Measurements from ENCODE around the gene CLCN7. TPM values are rescaled to one million over a fixed set of nuclear protein-coding genes. Genes with fewer than 3 reads are reported as not detected.
A peak's percentile ranks its signal among the peaks of the same experiment; 100 is the strongest.

CLCN7 gene
- polyA plus RNA-seq, 3 donors = 37.4 to 249 (median 56.5) TPM

- Histone ChIP-seq H3K36me3 (replicated peaks in 1 of 2; ENCODE audit: control insufficient read depth in 1 of 2, insufficient read depth in 2 of 2, low read length in 2 of 2) (no peaks in the 10 kb centered on the region), H2AFZ (ENCODE audit: insufficient read depth, low read depth, low read length, poor library complexity, severe bottlenecking) (no peak within 1 kb of the TSS), H3K4me3 (replicated peaks in 1 of 3; ENCODE audit: low read depth in 2 of 3, low read length in 3 of 3) (no peak within 1 kb of the TSS), H4K20me1 (ENCODE audit: insufficient read depth, low read length) (no peaks in the 10 kb centered on the region), H3K9me3 (replicated peaks in 1 of 2; ENCODE audit: control insufficient read depth in 1 of 2, insufficient read depth in 1 of 2, low read length in 2 of 2) (no peaks in the 10 kb centered on the region), H3K4me2 (replicated peaks; ENCODE audit: extremely low read depth, low read length, poor library complexity, severe bottlenecking) (no peak within 1 kb of the TSS), H3K27me3 (ENCODE audit: control insufficient read depth in 2 of 2, insufficient read depth in 2 of 2, low read length in 2 of 2) (peaks cover 0 to 30% of the 10 kb centered on the region in 2 donors), H3K9ac (ENCODE audit: insufficient read depth, low read length, poor library complexity, severe bottlenecking) (no peak within 1 kb of the TSS), H3K4me1 (ENCODE audit: control insufficient read depth in 1 of 2, insufficient read depth in 2 of 2, low read length in 2 of 2) (peaks cover 5 to 21% of the 10 kb centered on the region in 2 donors), H3K79me2 (ENCODE audit: insufficient read depth, low read length) (no peaks in the 10 kb centered on the region), H3K27ac (ENCODE audit: low read depth in 1 of 2, low read length in 2 of 2) (no peak within 1 kb of the TSS)
- Mint-ChIP-seq H3K36me3 (peaks cover 0 to 6% of the 10 kb centered on the region in 2 donors), H3K4me3 (peak within 1 kb of the TSS in 1 of 2 donors; percentile 12), H3K9me3 (peaks cover 0 to 2% (median 0%) of the 10 kb centered on the region in 7 donors), H3K4me1 (peaks cover 3% of the 10 kb centered on the region), H3K27me3 (ENCODE audit: low read depth in 3 of 3) (peaks cover 7 to 39% (median 7%) of the 10 kb centered on the region in 3 donors), H3K27ac (peak within 1 kb of the TSS in 2 of 7 donors; percentile 30 to 33)
- DNase-seq = no peak
- WGBS (ENCODE audit: insufficient coverage) = 70% methylated on average over 33 of the region's 35 CpGs
- intact Hi-C loops (cut with micrococcal nuclease) = no loop called here
- TF ChIP-seq, protein P1, sequence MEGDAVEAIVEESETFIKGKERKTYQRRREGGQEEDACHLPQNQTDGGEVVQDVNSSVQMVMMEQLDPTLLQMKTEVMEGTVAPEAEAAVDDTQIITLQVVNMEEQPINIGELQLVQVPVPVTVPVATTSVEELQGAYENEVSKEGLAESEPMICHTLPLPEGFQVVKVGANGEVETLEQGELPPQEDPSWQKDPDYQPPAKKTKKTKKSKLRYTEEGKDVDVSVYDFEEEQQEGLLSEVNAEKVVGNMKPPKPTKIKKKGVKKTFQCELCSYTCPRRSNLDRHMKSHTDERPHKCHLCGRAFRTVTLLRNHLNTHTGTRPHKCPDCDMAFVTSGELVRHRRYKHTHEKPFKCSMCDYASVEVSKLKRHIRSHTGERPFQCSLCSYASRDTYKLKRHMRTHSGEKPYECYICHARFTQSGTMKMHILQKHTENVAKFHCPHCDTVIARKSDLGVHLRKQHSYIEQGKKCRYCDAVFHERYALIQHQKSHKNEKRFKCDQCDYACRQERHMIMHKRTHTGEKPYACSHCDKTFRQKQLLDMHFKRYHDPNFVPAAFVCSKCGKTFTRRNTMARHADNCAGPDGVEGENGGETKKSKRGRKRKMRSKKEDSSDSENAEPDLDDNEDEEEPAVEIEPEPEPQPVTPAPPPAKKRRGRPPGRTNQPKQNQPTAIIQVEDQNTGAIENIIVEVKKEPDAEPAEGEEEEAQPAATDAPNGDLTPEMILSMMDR (IDR thresholded peaks at IDR 0.05) = no peak
Observed at GRCh38 chr16:1430759-1431496, 43.9 kb downstream of the CLCN7 start, which contains the start of gene PERCC1. PERCC1 (plus strand) TSS chr16:1431078; CDS start chr16:1432594, 1,516 bp downstream.

DNA sequence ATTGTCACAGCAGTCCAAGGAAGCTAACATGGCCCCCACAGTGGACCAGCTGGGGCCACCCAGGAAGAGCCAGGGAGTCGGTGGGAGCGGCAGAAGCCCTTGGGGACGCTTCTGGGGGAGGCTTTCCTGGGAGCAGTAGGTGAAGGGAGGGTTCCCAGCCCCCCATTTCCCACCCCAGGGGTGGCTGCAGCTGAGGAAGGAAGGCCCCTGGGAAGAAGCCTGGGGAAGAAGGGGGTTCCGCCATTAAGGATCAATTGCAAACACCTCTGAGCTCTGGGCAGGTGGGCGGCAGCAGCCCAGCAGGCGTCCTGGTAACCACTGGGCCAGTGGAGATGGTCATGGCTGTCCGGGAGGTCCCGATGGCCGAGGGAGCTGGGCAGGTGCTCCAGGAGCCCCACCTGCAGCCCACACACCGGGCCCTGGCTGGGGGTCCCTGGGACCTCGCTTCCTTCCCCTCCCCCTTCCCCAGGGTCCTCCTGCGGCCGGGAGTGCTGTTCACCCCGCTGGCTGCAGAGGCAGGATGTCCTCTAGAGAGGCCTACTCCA is 44.5 kb downstream of the CLCN7 start:
- intact Hi-C loops (cut with micrococcal nuclease) = no loop called here
- H3K36me3 ChIP-seq (replicated peaks in 1 of 2; ENCODE audit: control insufficient read depth in 1 of 2, insufficient read depth in 2 of 2, low read length in 2 of 2) = no peaks in the 10 kb centered on the region
- H3K27ac ChIP-seq (ENCODE audit: low read depth in 1 of 2, low read length in 2 of 2) = no peak overlapping the region
- peaks cover 0 to 30% of the 10 kb centered on the region in 2 donors for H3K27me3 ChIP-seq (ENCODE audit: control insufficient read depth in 2 of 2, insufficient read depth in 2 of 2, low read length in 2 of 2)
- H3K4me3 ChIP-seq (replicated peaks in 1 of 3; ENCODE audit: low read depth in 2 of 3, low read length in 3 of 3) = no peak overlapping the region
- H3K9ac ChIP-seq (ENCODE audit: insufficient read depth, low read length, poor library complexity, severe bottlenecking) = no peak overlapping the region
- peaks cover 5 to 21% of the 10 kb centered on the region in 2 donors for H3K4me1 ChIP-seq (ENCODE audit: control insufficient read depth in 1 of 2, insufficient read depth in 2 of 2, low read length in 2 of 2)
- no peaks in the 10 kb centered on the region for H4K20me1 ChIP-seq (ENCODE audit: insufficient read depth, low read length)
- H3K4me3 Mint-ChIP-seq = no peak overlapping the region
- no peak overlapping the region for H3K4me2 ChIP-seq (replicated peaks; ENCODE audit: extremely low read depth, low read length, poor library complexity, severe bottlenecking)
- TF ChIP-seq, protein P1 (IDR thresholded peaks at IDR 0.05) = no peak
- H3K27me3 Mint-ChIP-seq (ENCODE audit: low read depth in 3 of 3) = peaks cover 7 to 39% (median 7%) of the 10 kb centered on the region in 3 donors
- H3K9me3 Mint-ChIP-seq = peaks cover 0 to 2% (median 0%) of the 10 kb centered on the region in 7 donors
- H3K27ac Mint-ChIP-seq = no peak overlapping the region
- H2AFZ ChIP-seq (ENCODE audit: insufficient read depth, low read depth, low read length, poor library complexity, severe bottlenecking) = no peak overlapping the region
- H3K9me3 ChIP-seq (replicated peaks in 1 of 2; ENCODE audit: control insufficient read depth in 1 of 2, insufficient read depth in 1 of 2, low read length in 2 of 2) = no peaks in the 10 kb centered on the region
- no peaks in the 10 kb centered on the region for H3K79me2 ChIP-seq (ENCODE audit: insufficient read depth, low read length)
- peaks cover 3% of the 10 kb centered on the region for H3K4me1 Mint-ChIP-seq
- DNase-seq = no peak
- WGBS (ENCODE audit: insufficient coverage) = 72% methylated on average over 8 of the region's 14 CpGs
- peaks cover 0 to under 1% of the 10 kb centered on the region in 2 donors for H3K36me3 Mint-ChIP-seq

All from CD14-positive monocyte (primary cell).